CD4-positive, alpha-beta T cell (primary cell): ENCODE data around the gene PHF13. TPM values are rescaled to one million over a fixed set of nuclear protein-coding genes. Genes with fewer than 3 reads are reported as not detected.

Experiments used
- ATAC-seq: fragments of 200-7000 bp; cut with Tn5 transposase; one replicate; pipeline ENCODE4 v1.10.0; 2022; ENCODE audit warnings: mild to moderate bottlenecking; ENCODE audit not compliant: poor library complexity
- CTCF ChIA-PET: fragments of 350-600 bp; sonication (Branson Sonifier 250); formaldehyde crosslinking; loops from one replicate; lab custom pipeline; 2021; ENCODE audit warnings: antibody characterized with exemption, inconsistent platforms; lab: Charles Lee
- POLR2A ChIA-PET: fragments of 350-600 bp; sonication (Branson Sonifier 250); formaldehyde crosslinking; loops from one replicate; lab custom pipeline; 2021; ENCODE audit warnings: antibody characterized with exemption, inconsistent platforms; lab: Charles Lee
- DNase-seq, 14 experiments: peaks; one replicate each; pipeline ENCODE4 v3.0.0-alpha.2; 2013 to 2020; ENCODE audit warnings: mixed read lengths in 2 of 14
- H3K27ac ChIP-seq, 2 donors: one replicate each; pipeline versions ENCODE4 v1.5.1 to v1.7.0; 2013; ENCODE audit warnings: low read length in 2 of 2, low read depth in 1 of 2, mild to moderate bottlenecking in 1 of 2
- H3K27me3 ChIP-seq, 2 experiments: 1 replicate in 1 of 2; 2 replicates in 1 of 2; pipeline versions ENCODE4 v1.6.1 to v1.7.0; 2013; ENCODE audit warnings: low read length in 2 of 2, control low read depth in 1 of 2, mild to moderate bottlenecking in 1 of 2, moderate library complexity in 1 of 2; ENCODE audit not compliant: insufficient read depth in 2 of 2, control insufficient read depth in 1 of 2
- H3K36me3 ChIP-seq: one replicate; pipeline ENCODE4 v1.6.1; 2013; ENCODE audit warnings: low read length, control low read depth; ENCODE audit not compliant: insufficient read depth
- H3K4me1 ChIP-seq: one replicate; pipeline ENCODE4 v1.6.1; 2013; ENCODE audit warnings: low read length, control low read depth; ENCODE audit not compliant: insufficient read depth
- H3K4me3 ChIP-seq: one replicate; pipeline ENCODE4 v1.5.1; 2013; ENCODE audit warnings: mild to moderate bottlenecking, low read length, moderate library complexity
- H3K9me3 ChIP-seq, 2 experiments: 1 replicate in 1 of 2; 2 replicates in 1 of 2; pipeline versions ENCODE4 v1.6.1 to v1.7.0; 2013; ENCODE audit warnings: low read length in 2 of 2, mild to moderate bottlenecking in 2 of 2, control low read depth in 1 of 2, moderate library complexity in 1 of 2; ENCODE audit not compliant: control insufficient read depth in 1 of 2, insufficient read depth in 1 of 2
- H3K27ac Mint-ChIP-seq: one replicate; pipeline ENCODE4 v1.8.0; 2020; ENCODE audit warnings: mixed read lengths
- H3K27me3 Mint-ChIP-seq: one replicate; pipeline ENCODE4 v1.8.0; 2021; ENCODE audit warnings: mixed read lengths
- H3K36me3 Mint-ChIP-seq: one replicate; pipeline ENCODE4 v1.8.0; 2021; ENCODE audit warnings: low read depth, mixed read lengths
- H3K4me1 Mint-ChIP-seq: one replicate; pipeline ENCODE4 v1.8.0; 2021; ENCODE audit warnings: low read depth, mixed read lengths
- H3K4me3 Mint-ChIP-seq: one replicate; pipeline ENCODE4 v1.8.0; 2020; ENCODE audit warnings: mild to moderate bottlenecking, mixed read lengths
- H3K9me3 Mint-ChIP-seq: one replicate; pipeline ENCODE4 v1.8.0; 2020; ENCODE audit warnings: mixed read lengths
- intact Hi-C, 2 experiments: fragments of 100-400 bp; cut with DNase I in 1 of 2; cut with micrococcal nuclease in 1 of 2; formaldehyde crosslinking; loops; one replicate each; pipeline versions ENCODE4 v1.15.1 to v1.9.0; 2023 to 2025; cut with DNase I, micrococcal nuclease
- total RNA-seq, 174 experiments: library from RNA in 2 of 174; stranded (reverse) in 2 of 174; gene quantifications; one replicate each; pipeline ENCODE4 v1.2.3 and lab custom pipeline; 2021 to 2026
- TF ChIP-seq, protein P1 (sequence below): fragments of 200-600 bp; IDR thresholded peaks from one replicate; pipeline ENCODE4 v1.8.0; 2022; ENCODE audit warnings: antibody characterized with exemption, mild to moderate bottlenecking

PHF13 gene
- total RNA-seq, 2 experiments from 2014 or later, result 4.0 to 4.9 TPM

DNA sequence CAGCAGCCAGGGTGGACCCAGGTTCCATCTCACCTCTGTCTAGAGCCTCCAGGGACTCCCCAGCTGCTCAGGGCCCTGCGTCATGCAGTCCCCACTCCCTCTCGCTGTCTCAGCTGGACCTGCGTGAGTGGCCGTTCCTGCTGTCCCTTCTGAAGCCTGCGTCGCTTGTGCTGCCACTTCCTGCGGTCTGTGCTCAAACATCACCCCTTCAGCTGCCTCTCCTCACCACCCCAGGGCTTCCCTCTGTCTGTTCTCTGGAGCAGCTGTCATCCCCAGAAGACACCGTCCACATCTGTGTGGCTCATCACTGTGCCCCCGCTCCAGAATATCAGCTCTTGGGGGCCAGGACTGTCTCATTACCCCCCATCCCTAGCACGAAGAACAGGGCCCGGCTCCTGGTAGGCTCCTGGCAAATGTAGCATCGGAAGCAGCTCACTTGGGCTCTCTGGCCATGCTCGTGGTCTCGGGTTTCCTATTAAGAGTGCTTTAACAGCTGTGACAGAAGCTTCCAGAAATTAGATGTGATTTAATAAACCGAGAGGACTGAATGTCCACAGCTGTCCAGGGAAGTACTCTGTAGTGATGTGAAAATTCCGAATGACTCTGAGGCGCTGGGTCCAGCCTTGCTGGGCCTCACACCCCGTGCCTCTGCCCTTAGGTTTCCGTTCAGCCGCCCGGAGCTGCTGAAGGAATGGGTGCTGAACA lies 14.5 kb downstream of the PHF13 start:
- H3K36me3 Mint-ChIP-seq, result peaks cover 37% of the 10 kb centered on the region
- DNase-seq (no peak), ATAC-seq (no peak)
- TF ChIP-seq, protein P1, sequence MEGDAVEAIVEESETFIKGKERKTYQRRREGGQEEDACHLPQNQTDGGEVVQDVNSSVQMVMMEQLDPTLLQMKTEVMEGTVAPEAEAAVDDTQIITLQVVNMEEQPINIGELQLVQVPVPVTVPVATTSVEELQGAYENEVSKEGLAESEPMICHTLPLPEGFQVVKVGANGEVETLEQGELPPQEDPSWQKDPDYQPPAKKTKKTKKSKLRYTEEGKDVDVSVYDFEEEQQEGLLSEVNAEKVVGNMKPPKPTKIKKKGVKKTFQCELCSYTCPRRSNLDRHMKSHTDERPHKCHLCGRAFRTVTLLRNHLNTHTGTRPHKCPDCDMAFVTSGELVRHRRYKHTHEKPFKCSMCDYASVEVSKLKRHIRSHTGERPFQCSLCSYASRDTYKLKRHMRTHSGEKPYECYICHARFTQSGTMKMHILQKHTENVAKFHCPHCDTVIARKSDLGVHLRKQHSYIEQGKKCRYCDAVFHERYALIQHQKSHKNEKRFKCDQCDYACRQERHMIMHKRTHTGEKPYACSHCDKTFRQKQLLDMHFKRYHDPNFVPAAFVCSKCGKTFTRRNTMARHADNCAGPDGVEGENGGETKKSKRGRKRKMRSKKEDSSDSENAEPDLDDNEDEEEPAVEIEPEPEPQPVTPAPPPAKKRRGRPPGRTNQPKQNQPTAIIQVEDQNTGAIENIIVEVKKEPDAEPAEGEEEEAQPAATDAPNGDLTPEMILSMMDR, result no peak
- intact Hi-C loops, result loop anchor here in 1 of 2 experiments (5.0 kb wide), 1 partner anchor 76 kb away; the partner anchor contains the start of gene NOL9
- POLR2A ChIA-PET, result no interaction called here
- H3K4me3 ChIP-seq, result no peak overlapping the region
- H3K27me3 ChIP-seq, result no peaks in the 10 kb centered on the region
- H3K9me3 Mint-ChIP-seq, result no peaks in the 10 kb centered on the region
- H3K27ac ChIP-seq, result no peak overlapping the region
- CTCF ChIA-PET, result no interaction called here
- peaks cover 29% of the 10 kb centered on the region for H3K4me1 Mint-ChIP-seq
- H3K4me1 ChIP-seq, result peaks cover 31% of the 10 kb centered on the region
- peak overlapping the region; percentile 36 for H3K4me3 Mint-ChIP-seq
- H3K27ac Mint-ChIP-seq, result no peak overlapping the region
- peaks cover 39% of the 10 kb centered on the region for H3K36me3 ChIP-seq
- H3K9me3 ChIP-seq, result no peaks in the 10 kb centered on the region
- H3K27me3 Mint-ChIP-seq, result no peaks in the 10 kb centered on the region

DNA sequence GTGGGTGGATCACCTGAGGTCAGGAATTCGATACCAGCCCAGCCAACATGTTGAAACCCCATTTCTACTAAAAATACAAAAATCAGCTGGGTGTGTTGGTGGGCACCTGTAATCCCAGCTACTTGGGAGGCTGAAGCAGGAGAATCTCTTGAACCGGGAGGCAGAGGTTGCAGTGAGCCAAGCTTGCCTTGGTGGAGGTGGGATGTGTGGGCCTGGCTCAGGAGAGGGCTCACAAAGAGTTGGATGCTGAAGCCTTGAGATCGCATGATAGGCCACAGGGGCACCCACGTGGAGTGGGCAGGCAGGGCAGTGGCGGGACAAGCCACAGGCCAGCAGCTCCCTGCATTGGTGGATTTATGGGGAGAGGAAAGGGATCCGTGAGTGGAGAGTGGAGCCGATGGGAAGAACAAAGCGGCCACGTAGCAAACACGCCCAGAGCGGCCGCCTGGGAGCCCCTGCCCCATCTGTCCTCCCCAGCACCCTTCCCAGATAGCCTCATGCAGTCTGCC lies 15.5 kb downstream of the PHF13 start:
- Histone ChIP-seq H3K27ac (no peak overlapping the region), H3K9me3 (no peaks in the 10 kb centered on the region), H3K27me3 (no peaks in the 10 kb centered on the region), H3K4me3 (no peak overlapping the region), H3K36me3 (peaks cover 49% of the 10 kb centered on the region), H3K4me1 (peaks cover 31% of the 10 kb centered on the region)
- no peaks in the 10 kb centered on the region for H3K27me3 Mint-ChIP-seq
- ATAC-seq, result no peak
- DNase-seq, result no peak
- intact Hi-C loops, result loop anchor here in 1 of 2 experiments (5.0 kb wide), 1 partner anchor 77 kb away; the partner anchor contains the start of gene NOL9
- H3K9me3 Mint-ChIP-seq, result no peaks in the 10 kb centered on the region
- ChIA-PET CTCF (no interaction called here), POLR2A (no interaction called here)
- TF ChIP-seq, protein P1, result no peak
- H3K27ac Mint-ChIP-seq, result no peak overlapping the region
- H3K4me3 Mint-ChIP-seq, result no peak overlapping the region
- H3K4me1 Mint-ChIP-seq, result peaks cover 29% of the 10 kb centered on the region
- H3K36me3 Mint-ChIP-seq, result peaks cover 47% of the 10 kb centered on the region

DNA sequence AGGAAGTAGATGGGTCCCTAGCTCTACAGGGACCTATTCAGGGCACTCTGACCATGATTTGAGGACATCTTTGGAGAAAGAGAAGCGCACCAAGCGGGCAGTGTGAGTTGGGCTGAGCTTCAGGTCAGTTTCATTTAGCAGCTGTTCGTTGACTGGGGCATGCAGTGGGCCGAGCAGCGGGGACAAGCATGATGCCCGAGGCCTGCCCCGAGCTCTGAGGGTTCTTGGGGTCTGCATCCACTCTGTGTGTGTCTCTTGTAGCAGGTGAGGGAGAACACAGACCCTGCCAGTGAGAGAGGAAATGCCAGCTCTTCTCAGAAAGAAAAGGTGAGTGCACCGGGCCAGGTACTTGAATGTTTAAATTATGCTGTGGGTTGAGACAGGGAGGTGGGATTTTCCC lies 16.5 kb downstream of the PHF13 start:
- no peaks in the 10 kb centered on the region for H3K27me3 Mint-ChIP-seq
- TF ChIP-seq, protein P1, result no peak
- Histone ChIP-seq H3K4me1 (peaks cover 25% of the 10 kb centered on the region), H3K36me3 (peaks cover 58% of the 10 kb centered on the region), H3K4me3 (no peak overlapping the region), H3K27ac (no peak overlapping the region), H3K9me3 (no peaks in the 10 kb centered on the region), H3K27me3 (no peaks in the 10 kb centered on the region)
- intact Hi-C loops, result no loop called here
- H3K36me3 Mint-ChIP-seq, result peaks cover 56% of the 10 kb centered on the region
- peaks cover 29% of the 10 kb centered on the region for H3K4me1 Mint-ChIP-seq
- CTCF ChIA-PET, result no interaction called here
- no peak overlapping the region for H3K4me3 Mint-ChIP-seq
- H3K27ac Mint-ChIP-seq, result no peak overlapping the region
- DNase-seq, result no peak
- H3K9me3 Mint-ChIP-seq, result no peaks in the 10 kb centered on the region
- ATAC-seq, result no peak
- POLR2A ChIA-PET, result no interaction called here
